HEK293 (cell line): ENCODE data around the gene RASD2.

Experiments
- CTCF ChIA-PET: fragments of 350-600 bp; formaldehyde crosslinking; extraction: SDS; loops from one replicate; lab custom pipeline; 2021; ENCODE audit warnings: antibody characterized with exemption; lab: Yijun Ruan, JAX
- POLR2A ChIA-PET: fragments of 300-600 bp; formaldehyde crosslinking; extraction: SDS; loops from one replicate; lab custom pipeline; 2020; ENCODE audit warnings: antibody characterized with exemption, inconsistent platforms; lab: Yijun Ruan, JAX
- H3K27ac ChIP-seq: fragments of 200-500 bp; sonication (Bioruptor generic); 2 replicates; pipeline ENCODE4 v1.5.1; 2014; ENCODE audit warnings: low read depth, low read length, control low read depth, inconsistent platforms; ENCODE audit errors: extremely low read depth
- H3K36me3 ChIP-seq, 2 experiments: fragments of 200-500 bp in 1 of 2; sonication (Bioruptor generic) in 1 of 2; 1 replicate in 1 of 2; 2 replicates in 1 of 2; pipeline ENCODE4 v1.5.1; 2014 to 2017; ENCODE audit warnings: inconsistent platforms in 2 of 2, low read length in 2 of 2; ENCODE audit not compliant: control insufficient read depth in 2 of 2, insufficient read depth in 1 of 2
- H3K4me1 ChIP-seq: fragments of 200-500 bp; sonication (Bioruptor generic); 2 replicates; pipeline ENCODE4 v1.5.1; 2014; ENCODE audit warnings: mild to moderate bottlenecking, low read length, inconsistent platforms; ENCODE audit not compliant: control insufficient read depth, insufficient read depth
- H3K4me3 ChIP-seq: 2 replicates; pipeline ENCODE4 v1.5.1; 2011; ENCODE audit warnings: low read depth, mild to moderate bottlenecking, control low read depth, low read length, moderate library complexity
- H3K9me3 ChIP-seq: fragments of 200-500 bp; sonication (Bioruptor generic); 2 replicates; pipeline ENCODE4 v1.5.1; 2014; ENCODE audit warnings: low read depth, low read length, inconsistent platforms; ENCODE audit not compliant: control insufficient read depth, insufficient read depth
- GLIS1 ChIP-seq: fragments of 450-650 bp; formaldehyde crosslinking; IDR thresholded peaks from 2 replicates; pipeline ENCODE4 v1.5.1; 2016; ENCODE audit warnings: missing biosample characterization, missing genetic modification characterization
- ZFP69B ChIP-seq: fragments of 450-650 bp; formaldehyde crosslinking; IDR thresholded peaks from 2 replicates; pipeline ENCODE4 v1.5.1; 2016; ENCODE audit warnings: missing biosample characterization, missing genetic modification characterization
- TF ChIP-seq, protein P1 (sequence below): fragments of 450-650 bp; formaldehyde crosslinking; IDR thresholded peaks from 2 replicates; pipeline ENCODE4 v1.5.1; 2017; ENCODE audit warnings: missing biosample characterization, missing genetic modification characterization

The RASD2 gene

GRCh38 chr22:35601743-35602615 lies 61.3 kb downstream of the RASD2 start:
- ChIA-PET POLR2A (no interaction called here), CTCF (interaction anchor here (0.7 to 1.5 kb wide), 2 partner anchors 10 to 451 kb away, joined by 3 read pairs; no protein-coding TSS in a partner anchor)
- H3K4me1 ChIP-seq: no peaks in the 10 kb centered on the region
- peak; percentile 71 for TF ChIP-seq GLIS1
- TF ChIP-seq ZFP69B: no peak
- TF ChIP-seq, protein P1, sequence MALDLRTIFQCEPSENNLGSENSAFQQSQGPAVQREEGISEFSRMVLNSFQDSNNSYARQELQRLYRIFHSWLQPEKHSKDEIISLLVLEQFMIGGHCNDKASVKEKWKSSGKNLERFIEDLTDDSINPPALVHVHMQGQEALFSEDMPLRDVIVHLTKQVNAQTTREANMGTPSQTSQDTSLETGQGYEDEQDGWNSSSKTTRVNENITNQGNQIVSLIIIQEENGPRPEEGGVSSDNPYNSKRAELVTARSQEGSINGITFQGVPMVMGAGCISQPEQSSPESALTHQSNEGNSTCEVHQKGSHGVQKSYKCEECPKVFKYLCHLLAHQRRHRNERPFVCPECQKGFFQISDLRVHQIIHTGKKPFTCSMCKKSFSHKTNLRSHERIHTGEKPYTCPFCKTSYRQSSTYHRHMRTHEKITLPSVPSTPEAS (tag by site-specific recombination): peak; percentile 96
- no peak overlapping the region for H3K4me3 ChIP-seq
- no peak overlapping the region for H3K27ac ChIP-seq
- no peaks in the 10 kb centered on the region for H3K9me3 ChIP-seq
- H3K36me3 ChIP-seq: no peaks in the 10 kb centered on the region
